Activated CD8-positive, alpha-beta memory T cell treated with anti-CD3 and anti-CD28 coated beads, Interleukin-2, amount 10 ng/mL, durations not matched to agents 7 days and 5 days (primary cell): ENCODE results near the gene ARHGAP26. TPM values are rescaled to one million over a fixed set of nuclear protein-coding genes. Genes with fewer than 3 reads are reported as not detected.
A peak's percentile ranks its signal among the peaks of the same experiment; 100 is the strongest.
"Not testable (repeated sequence)": the region's sequence is repeated elsewhere in the genome, so short reads cannot be mapped to it uniquely, and the experiment has no call there.

Source experiments
- ATAC-seq: fragments of 150-1000 bp; cut with Tn5 transposase; one replicate; pipeline ENCODE4 v1.10.0; 2021; ENCODE audit warnings: moderate library complexity
- CTCF ChIA-PET: fragments of 350-600 bp; sonication (Branson Sonifier 250); formaldehyde crosslinking; loops from one replicate; lab custom pipeline; 2021; ENCODE audit warnings: antibody characterized with exemption; lab: Charles Lee
- DNase-seq: peaks from one replicate; pipeline ENCODE4 v3.0.0-alpha.2; 2020
- H3K27ac Mint-ChIP-seq: one replicate; pipeline ENCODE4 v1.8.0; 2021; ENCODE audit warnings: mild to moderate bottlenecking, mixed read lengths
- H3K27me3 Mint-ChIP-seq: one replicate; pipeline ENCODE4 v1.8.0; 2021; ENCODE audit warnings: mixed read lengths
- H3K36me3 Mint-ChIP-seq: one replicate; pipeline ENCODE4 v1.8.0; 2021; ENCODE audit warnings: mild to moderate bottlenecking, mixed read lengths
- H3K4me1 Mint-ChIP-seq: one replicate; pipeline ENCODE4 v1.8.0; 2021; ENCODE audit warnings: mixed read lengths
- H3K4me3 Mint-ChIP-seq: one replicate; pipeline ENCODE4 v1.8.0; 2021; ENCODE audit warnings: mild to moderate bottlenecking, moderate library complexity, mixed read lengths
- H3K9me3 Mint-ChIP-seq: one replicate; pipeline ENCODE4 v1.8.0; 2022; ENCODE audit warnings: low read depth, mixed read lengths
- total RNA-seq, 2 experiments: library from RNA; stranded (reverse); gene quantifications; one replicate each; pipeline ENCODE4 v1.2.3, GENCODE V29; 2021

ARHGAP26 gene
- total RNA-seq, 2 experiments from 2014 or later: 12.6 to 38.9 TPM

DNA sequence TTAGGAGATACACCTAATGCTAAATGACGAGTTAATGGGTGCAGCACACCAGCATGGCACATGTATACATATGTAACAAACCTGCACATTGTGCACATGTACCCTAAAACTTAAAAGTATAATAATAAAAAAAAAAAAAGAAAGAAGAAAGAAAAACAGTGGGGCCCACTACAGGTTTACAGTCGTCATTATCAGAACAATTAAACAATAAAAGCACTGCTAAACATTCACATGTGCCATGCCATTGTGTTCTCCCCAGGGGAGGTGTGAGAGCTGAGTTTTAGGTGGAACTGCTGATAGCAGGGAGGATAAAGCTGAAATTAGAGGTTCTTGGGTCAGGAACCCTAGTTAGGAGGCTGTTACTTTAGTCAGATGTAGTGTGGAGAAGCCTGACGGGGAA is 348.6 kb downstream of the ARHGAP26 start:
- CTCF ChIA-PET: interaction anchor here (1.0 to 1.1 kb wide), 3 partner anchors 9 to 39 kb away, joined by 3 to 4 read pairs (median 3); no protein-coding TSS in a partner anchor
- not testable (repeated sequence) for H3K9me3 Mint-ChIP-seq, H3K27me3 Mint-ChIP-seq, H3K4me3 Mint-ChIP-seq, H3K27ac Mint-ChIP-seq, ATAC-seq, DNase-seq
- Mint-ChIP-seq H3K4me1 (peaks cover 28% of the 10 kb centered on the region), H3K36me3 (peaks cover 23% of the 10 kb centered on the region)

DNA sequence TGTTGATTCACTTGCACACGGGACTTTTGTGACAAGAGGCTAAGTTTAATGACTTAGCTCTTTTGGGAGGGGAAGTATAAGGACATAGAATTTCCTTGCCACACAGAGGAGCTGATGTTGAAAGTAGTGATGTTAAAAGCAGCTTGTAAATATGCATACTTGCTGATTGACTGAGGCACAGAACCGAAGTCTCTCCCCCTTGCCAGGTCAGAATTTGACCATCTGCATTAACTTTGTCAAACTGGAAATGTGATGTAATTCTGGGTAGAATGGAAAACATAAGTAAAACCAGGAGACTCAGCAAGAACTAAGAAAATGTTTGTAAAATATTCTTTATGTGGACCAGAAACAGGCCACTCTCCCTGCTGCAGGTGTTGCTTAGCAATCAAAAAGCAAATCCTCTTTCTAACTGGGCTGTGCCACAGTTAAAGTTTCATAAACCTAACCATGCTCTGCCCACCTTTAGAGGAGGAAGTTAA is 349.2 kb downstream of the ARHGAP26 start:
- Mint-ChIP-seq H3K27ac (no peak overlapping the region), H3K4me1 (peaks cover 27% of the 10 kb centered on the region), H3K9me3 (no peaks in the 10 kb centered on the region), H3K27me3 (no peaks in the 10 kb centered on the region), H3K4me3 (no peak overlapping the region), H3K36me3 (peaks cover 23% of the 10 kb centered on the region)
- no peak for ATAC-seq
- DNase-seq: no peak
- CTCF ChIA-PET: interaction anchor here (1.0 to 1.5 kb wide), 4 partner anchors 9 to 39 kb away, joined by 3 to 4 read pairs (median 4); no protein-coding TSS in a partner anchor

DNA sequence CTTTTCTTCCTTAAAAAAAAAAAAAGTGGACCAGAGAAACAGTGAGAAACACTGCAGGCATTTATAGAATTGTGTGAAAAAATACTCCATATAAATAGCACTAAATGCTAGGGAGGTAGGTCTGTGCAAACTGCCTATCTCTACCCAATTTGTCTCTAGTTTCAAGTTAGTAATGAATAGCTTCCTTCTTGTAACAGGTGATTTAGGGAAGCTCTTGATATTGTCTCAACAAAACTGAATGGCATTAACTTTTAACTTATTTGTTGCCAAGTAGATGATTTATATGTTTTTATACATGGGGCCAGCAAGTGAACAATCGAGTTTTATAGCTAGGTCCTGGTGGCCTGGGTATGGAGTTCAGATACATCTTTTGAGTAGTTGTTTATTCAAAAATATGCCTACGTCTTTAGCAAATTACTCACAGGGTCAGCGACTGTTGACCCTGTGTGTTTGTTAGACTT is 349.7 kb downstream of the ARHGAP26 start:
- peaks cover 23% of the 10 kb centered on the region for H3K36me3 Mint-ChIP-seq
- DNase-seq (no peak), ATAC-seq (no peak)
- H3K27me3 Mint-ChIP-seq: no peaks in the 10 kb centered on the region
- peaks cover 27% of the 10 kb centered on the region for H3K4me1 Mint-ChIP-seq
- no peaks in the 10 kb centered on the region for H3K9me3 Mint-ChIP-seq
- CTCF ChIA-PET: interaction anchor here (1.0 to 1.5 kb wide), 3 partner anchors 18 to 38 kb away, joined by 3 to 4 read pairs (median 4); no protein-coding TSS in a partner anchor
- no peak overlapping the region for H3K27ac Mint-ChIP-seq
- H3K4me3 Mint-ChIP-seq: no peak overlapping the region

DNA sequence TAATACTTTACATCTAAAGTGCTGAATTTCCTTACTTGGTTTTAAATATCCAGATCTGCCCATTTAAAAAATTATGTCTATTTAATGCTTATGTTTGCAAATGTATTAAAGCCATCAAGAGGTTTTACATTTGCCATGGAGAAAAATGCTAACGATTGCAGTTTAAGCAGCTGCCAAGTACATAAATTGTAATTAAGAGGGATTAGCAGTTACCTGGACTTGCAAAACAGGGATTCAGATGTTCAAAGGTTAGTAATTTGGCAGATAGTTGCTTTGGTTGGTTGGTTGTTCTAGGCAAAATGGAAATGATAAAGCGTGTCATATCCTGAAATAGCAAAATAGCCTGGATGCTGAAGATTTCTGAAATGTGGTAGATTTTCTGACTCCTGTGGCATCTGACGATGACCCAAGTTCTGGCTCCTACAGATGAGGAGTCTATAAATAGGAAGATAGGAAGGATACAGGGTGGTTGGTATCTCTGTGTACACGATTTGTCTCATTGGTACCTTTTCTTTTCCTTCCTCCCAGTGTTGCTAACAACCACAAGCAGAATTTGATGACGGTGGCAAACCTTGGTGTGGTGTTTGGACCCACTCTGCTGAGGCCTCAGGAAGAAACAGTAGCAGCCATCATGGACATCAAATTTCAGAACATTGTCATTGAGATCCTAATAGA is 350.4 kb downstream of the ARHGAP26 start:
- peaks cover 24% of the 10 kb centered on the region for H3K36me3 Mint-ChIP-seq
- CTCF ChIA-PET: interaction anchor here (1.5 kb wide), 1 partner anchor 19 kb away, joined by 4 read pairs; no protein-coding TSS in a partner anchor
- no peak overlapping the region for H3K27ac Mint-ChIP-seq
- DNase-seq (no peak), ATAC-seq (no peak)
- H3K4me1 Mint-ChIP-seq: peaks cover 27% of the 10 kb centered on the region
- no peak overlapping the region for H3K4me3 Mint-ChIP-seq
- no peaks in the 10 kb centered on the region for H3K9me3 Mint-ChIP-seq
- H3K27me3 Mint-ChIP-seq: no peaks in the 10 kb centered on the region

DNA sequence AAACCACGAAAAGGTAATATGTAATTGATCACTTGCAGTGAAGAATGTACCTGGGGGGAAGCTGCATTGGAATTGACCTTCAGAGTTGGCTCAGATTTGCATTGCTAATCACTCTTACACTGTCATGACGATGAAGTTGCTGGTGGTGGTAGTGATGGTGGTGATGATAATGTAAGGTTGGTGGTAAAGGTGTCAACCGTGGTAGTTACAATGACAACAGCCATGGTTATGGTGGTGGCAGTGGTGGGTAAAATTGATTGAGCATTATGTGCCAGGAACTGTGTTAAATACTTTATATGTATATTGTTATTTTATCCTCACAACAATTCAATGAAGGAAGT is 350.9 kb downstream of the ARHGAP26 start:
- no peak overlapping the region for H3K27ac Mint-ChIP-seq
- peaks cover 24% of the 10 kb centered on the region for H3K36me3 Mint-ChIP-seq
- no peak overlapping the region for H3K4me3 Mint-ChIP-seq
- H3K9me3 Mint-ChIP-seq: no peaks in the 10 kb centered on the region
- DNase-seq (peak; percentile 53), ATAC-seq (peak; percentile 71)
- H3K4me1 Mint-ChIP-seq: peaks cover 27% of the 10 kb centered on the region
- H3K27me3 Mint-ChIP-seq: no peaks in the 10 kb centered on the region
- CTCF ChIA-PET: interaction anchor here (1.5 kb wide), 1 partner anchor 19 kb away, joined by 4 read pairs; no protein-coding TSS in a partner anchor

DNA sequence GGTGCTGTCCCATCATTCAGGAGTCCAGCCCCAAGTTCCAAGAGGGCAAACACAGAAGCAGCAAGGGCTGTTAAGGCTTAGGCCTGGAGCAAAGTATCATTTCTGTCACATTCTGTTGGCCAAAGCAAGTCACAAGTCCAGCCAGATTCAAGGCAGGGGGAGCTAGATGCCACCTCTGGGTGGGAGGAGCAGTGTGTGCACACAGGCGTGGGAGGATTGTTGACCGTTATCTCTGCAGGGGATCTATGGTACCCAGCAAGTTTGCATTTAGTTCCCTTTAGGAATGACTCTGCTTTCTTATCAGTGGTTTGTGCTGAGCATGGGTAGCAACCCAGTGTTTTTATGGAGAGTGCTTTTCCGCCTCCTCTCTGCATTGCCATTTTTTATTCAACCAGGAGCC is 354.4 kb downstream of the ARHGAP26 start:
- Mint-ChIP-seq H3K27ac (no peak overlapping the region), H3K36me3 (peaks cover 21% of the 10 kb centered on the region), H3K27me3 (no peaks in the 10 kb centered on the region), H3K4me3 (no peak overlapping the region), H3K4me1 (peaks cover 17% of the 10 kb centered on the region), H3K9me3 (no peaks in the 10 kb centered on the region)
- ATAC-seq (no peak), DNase-seq (no peak)
- CTCF ChIA-PET: no interaction called here

DNA sequence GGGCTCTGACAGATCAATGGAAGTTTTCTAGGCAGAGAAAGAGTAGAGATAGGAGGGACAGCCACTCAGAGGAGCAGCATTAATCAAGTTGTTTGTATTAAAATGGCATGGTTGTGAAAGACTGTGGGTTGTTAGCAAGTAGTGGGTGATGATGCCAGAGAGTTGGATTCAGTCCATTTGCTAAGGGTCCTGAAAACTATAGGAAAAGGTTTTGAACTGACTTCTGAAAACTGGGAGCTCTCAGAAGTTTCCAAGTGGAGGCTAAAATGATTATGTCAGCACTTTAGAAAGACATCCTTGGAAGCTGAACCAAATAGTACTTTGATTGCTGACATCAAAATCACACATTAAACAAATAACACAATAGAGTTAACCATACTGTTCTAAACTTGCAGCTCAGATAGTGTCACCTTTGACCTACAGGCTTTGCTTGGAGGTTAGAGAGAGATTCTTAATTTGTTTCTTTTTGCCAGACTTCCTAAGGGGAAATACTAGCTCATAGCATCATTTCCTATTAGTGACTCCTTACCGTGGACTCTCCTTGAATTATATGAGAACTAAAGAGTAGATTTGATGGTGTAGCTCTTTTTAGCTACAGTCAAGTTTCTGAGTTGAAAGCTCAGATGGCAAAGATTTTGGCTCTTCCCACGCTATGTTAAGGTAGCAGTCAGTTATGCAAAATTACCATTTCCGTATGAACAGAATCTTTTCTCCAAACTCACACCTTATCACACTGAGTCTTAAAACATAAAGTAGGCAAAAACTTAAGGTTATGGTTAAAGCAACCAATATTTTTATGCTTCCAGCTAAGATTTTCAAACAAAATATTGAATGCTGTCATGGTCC is 356.2 kb downstream of the ARHGAP26 start:
- Mint-ChIP-seq H3K27me3 (no peaks in the 10 kb centered on the region), H3K36me3 (peaks cover 13% of the 10 kb centered on the region), H3K4me1 (peaks cover 6% of the 10 kb centered on the region), H3K27ac (no peak overlapping the region), H3K9me3 (no peaks in the 10 kb centered on the region), H3K4me3 (no peak overlapping the region)
- ATAC-seq: no peak
- CTCF ChIA-PET: interaction anchor here (1.0 to 1.4 kb wide), 2 partner anchors 28 to 427 kb away, joined by 3 read pairs; no protein-coding TSS in a partner anchor
- DNase-seq: no peak

DNA sequence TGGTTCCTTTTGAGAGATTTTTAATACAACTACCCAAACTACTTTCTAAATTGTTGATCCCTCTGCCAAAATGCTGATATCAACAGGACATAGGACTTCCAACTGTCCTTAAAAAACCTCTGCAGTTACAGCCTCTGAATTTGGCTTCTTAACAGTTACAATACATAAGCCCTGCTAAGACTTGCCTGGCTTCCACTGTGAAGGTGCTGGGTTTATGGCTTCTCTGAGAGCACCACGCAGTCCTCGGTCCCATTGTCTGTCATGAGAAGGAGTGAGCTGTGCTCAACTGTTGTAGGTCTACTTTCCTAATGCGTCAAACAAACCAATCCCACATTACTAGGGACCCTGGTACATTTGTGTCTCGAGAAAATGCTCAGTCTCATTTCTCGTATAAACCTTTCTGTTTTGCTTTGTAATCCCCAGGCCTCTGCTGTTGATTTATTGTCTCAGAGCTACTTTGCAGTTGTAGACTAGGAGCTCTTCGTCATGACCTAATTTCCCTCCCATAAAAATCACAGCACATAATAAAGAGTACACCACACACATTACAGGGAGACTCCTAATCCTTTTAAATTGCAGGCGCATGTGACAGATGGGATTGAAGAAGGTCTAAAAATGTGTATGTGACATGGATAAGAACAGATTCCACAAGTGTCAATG is 358.4 kb downstream of the ARHGAP26 start:
- no peaks in the 10 kb centered on the region for H3K27me3 Mint-ChIP-seq

DNA sequence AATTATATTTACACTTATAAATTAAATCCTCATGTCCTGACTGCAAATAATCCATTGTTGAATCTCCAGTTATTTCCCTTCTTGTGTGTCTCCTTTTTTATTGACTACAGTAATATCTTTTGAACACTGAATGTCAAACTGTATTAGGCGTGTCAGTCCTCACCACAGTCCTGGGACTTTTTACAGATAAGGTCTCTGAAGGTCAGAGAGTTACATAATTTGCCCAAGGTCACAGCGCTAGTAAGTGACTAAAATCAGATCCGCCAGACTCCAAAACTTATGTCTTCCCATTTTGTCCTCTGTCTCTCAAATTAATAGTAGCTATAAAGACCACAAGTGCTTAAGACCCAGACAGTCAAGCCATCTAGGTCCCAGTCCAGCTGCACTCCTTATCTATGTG is 359.0 kb downstream of the ARHGAP26 start:
- DNase-seq (no peak), ATAC-seq (no peak)
- peaks cover 2% of the 10 kb centered on the region for H3K4me1 Mint-ChIP-seq
- H3K27ac Mint-ChIP-seq: no peak overlapping the region
- H3K9me3 Mint-ChIP-seq: no peaks in the 10 kb centered on the region
- CTCF ChIA-PET: interaction anchor here (1.1 to 1.2 kb wide), 2 partner anchors 16 to 43 kb away, joined by 3 read pairs; no protein-coding TSS in a partner anchor
- no peaks in the 10 kb centered on the region for H3K27me3 Mint-ChIP-seq
- peaks cover 1% of the 10 kb centered on the region for H3K36me3 Mint-ChIP-seq
- H3K4me3 Mint-ChIP-seq: no peak overlapping the region

More for the DNA sequence above, 358.4 kb downstream of the ARHGAP26 start:
- Mint-ChIP-seq H3K9me3 (no peaks in the 10 kb centered on the region), H3K4me1 (peaks cover 2% of the 10 kb centered on the region), H3K36me3 (peaks cover 1% of the 10 kb centered on the region), H3K27ac (no peak overlapping the region), H3K4me3 (no peak overlapping the region)
- no peak for DNase-seq
- ATAC-seq: no peak
- CTCF ChIA-PET: interaction anchor here (0.6 kb wide), 1 partner anchor 157 kb away, joined by 3 read pairs; no protein-coding TSS in a partner anchor

DNA sequence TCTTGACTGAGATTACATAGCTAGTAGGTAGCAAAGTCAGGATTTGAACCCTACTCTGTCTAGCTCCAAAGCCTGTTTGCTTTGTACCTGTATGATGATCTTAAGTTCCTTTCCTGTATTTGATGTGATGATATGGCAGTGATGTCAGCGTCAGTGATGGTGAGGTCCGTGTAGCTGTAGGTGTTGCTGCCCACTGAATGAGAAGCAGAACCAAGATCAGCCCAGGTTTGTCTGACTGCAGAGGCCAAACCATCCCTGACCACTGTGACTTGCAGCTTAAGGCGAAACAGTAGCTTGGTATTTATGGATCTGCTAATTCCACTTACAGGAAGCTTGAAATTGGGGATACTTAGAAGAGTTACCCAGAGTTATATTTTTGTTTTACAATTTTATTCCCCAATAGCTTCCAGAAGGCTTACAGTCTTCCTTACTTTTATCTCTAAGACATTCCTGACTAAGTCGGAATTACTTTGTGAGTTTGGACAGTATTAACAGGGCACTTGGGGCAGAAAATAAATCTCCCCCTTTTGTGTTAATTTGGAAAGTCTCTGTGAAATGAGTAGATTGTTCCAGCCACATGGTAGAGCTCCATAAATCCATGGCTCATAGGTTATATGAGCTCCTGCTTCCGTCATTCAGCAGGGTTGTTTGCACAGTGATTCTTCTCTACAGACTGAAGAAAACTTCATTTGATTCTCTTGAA is 359.9 kb downstream of the ARHGAP26 start:
- Mint-ChIP-seq H3K27me3 (no peaks in the 10 kb centered on the region), H3K27ac (no peak overlapping the region), H3K9me3 (no peaks in the 10 kb centered on the region), H3K36me3 (peaks cover 5% of the 10 kb centered on the region), H3K4me3 (no peak overlapping the region), H3K4me1 (peaks cover 3% of the 10 kb centered on the region)
- ATAC-seq (no peak), DNase-seq (no peak)
- CTCF ChIA-PET: interaction anchor here (1.1 to 1.2 kb wide), 2 partner anchors 17 to 42 kb away, joined by 3 read pairs; no protein-coding TSS in a partner anchor

DNA sequence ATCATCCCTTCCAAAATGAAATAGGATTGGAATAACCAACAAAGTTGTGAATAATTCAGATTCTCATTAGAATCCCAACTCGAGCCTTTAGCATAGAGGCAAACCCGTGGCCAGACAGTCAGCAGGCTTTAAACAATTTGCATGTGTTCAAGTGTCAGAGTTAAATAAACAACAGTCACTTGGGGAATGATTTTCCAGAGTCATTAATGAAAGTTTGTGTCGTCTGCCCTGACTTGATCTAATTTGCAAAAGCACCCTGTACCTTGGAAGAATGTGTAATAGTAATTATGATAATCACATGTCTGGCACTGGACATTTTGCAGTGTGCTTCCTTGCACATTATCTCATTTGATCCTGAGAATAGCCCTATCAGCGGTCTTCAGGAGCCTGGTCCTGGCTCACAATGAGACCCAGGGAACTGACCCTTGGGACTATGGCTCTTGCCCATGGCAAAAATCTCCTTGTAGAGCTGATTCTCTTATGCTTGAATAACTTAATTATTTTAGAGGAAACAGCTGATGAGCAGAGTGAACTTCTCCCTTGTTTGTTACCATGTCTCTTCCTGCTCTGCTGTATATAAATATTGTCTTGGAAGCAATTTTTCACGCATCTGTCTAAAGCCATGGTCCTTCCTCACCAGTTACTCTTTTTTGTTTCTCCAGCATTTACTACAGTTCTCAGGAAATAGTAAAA is 360.6 kb downstream of the ARHGAP26 start:
- Mint-ChIP-seq H3K4me3 (no peak overlapping the region), H3K27me3 (no peaks in the 10 kb centered on the region), H3K9me3 (no peaks in the 10 kb centered on the region), H3K27ac (no peak overlapping the region), H3K36me3 (peaks cover 3% of the 10 kb centered on the region), H3K4me1 (peaks cover 3% of the 10 kb centered on the region)
- CTCF ChIA-PET: interaction anchor here (0.9 to 1.1 kb wide), 2 partner anchors 9 to 41 kb away, joined by 3 to 4 read pairs; no protein-coding TSS in a partner anchor
- DNase-seq (no peak), ATAC-seq (no peak)

DNA sequence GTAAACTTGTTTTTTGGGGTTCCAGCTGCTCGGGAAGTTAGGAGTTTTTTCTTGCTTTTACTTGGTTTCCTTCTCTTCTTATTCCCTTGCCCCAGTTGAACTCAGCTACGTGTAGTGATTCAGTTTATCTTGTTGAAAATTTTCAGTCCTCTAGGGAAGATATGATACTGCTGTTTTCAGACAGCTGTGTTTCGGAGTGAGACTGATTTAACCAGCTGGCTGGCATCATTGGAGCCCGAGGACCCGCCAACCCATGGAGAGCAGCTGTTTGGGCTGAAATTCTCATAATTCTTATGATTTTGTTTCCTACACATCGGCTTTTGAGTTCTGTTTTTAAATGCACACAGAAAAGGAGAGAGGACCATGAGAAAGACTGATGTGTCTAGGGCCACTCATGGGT is 361.8 kb downstream of the ARHGAP26 start:
- peaks cover 3% of the 10 kb centered on the region for H3K4me1 Mint-ChIP-seq
- peaks cover 3% of the 10 kb centered on the region for H3K36me3 Mint-ChIP-seq
- CTCF ChIA-PET: interaction anchor here (0.7 to 0.9 kb wide), 2 partner anchors 8 to 73 kb away, joined by 3 to 4 read pairs; no protein-coding TSS in a partner anchor
- H3K4me3 Mint-ChIP-seq: no peak overlapping the region
- no peak overlapping the region for H3K27ac Mint-ChIP-seq
- H3K9me3 Mint-ChIP-seq: no peaks in the 10 kb centered on the region
- ATAC-seq (no peak), DNase-seq (no peak)
- H3K27me3 Mint-ChIP-seq: no peaks in the 10 kb centered on the region
